B cell (primary cell): ENCODE results near the gene GPR15LG. TPM values are rescaled to one million over a fixed set of nuclear protein-coding genes. Genes with fewer than 3 reads are reported as not detected.

Experiments
- ATAC-seq: fragments of 200-7000 bp; cut with Tn5 transposase; one replicate; pipeline ENCODE4 v1.10.0; 2021; ENCODE audit warnings: low read depth, mild to moderate bottlenecking, moderate number of reproducible peaks, moderate library complexity
- CTCF ChIA-PET: fragments of 350-600 bp; sonication (Branson Sonifier 250); formaldehyde crosslinking; loops from one replicate; lab custom pipeline; 2021; ENCODE audit warnings: antibody characterized with exemption, inconsistent platforms; lab: Charles Lee
- POLR2A ChIA-PET: fragments of 350-600 bp; sonication (Branson Sonifier 250); formaldehyde crosslinking; loops from one replicate; lab custom pipeline; 2021; ENCODE audit warnings: antibody characterized with exemption; lab: Charles Lee
- DNase-seq: peaks from one replicate; pipeline ENCODE4 v3.0.0; 2013
- H2AFZ ChIP-seq: 2 replicates; pipeline ENCODE4 v1.6.1; 2012; ENCODE audit warnings: mild to moderate bottlenecking, low read depth, low read length; ENCODE audit not compliant: insufficient read depth, poor library complexity, severe bottlenecking
- H3K27ac ChIP-seq, 2 donors: 1 replicate in 1 of 2; 2 replicates in 1 of 2; pipeline ENCODE4 v1.5.1; 2012 to 2013; ENCODE audit warnings: low read length in 2 of 2, mild to moderate bottlenecking in 2 of 2, moderate library complexity in 1 of 2
- H3K27me3 ChIP-seq, 4 experiments: fragments of 200-600 bp in 1 of 4; sonication (generic) in 1 of 4; replicated peaks in 1 of 4; 1 replicate in 2 of 4; 2 replicates in 2 of 4; pipeline versions ENCODE4 v1.6.1 to v1.7.0; 2013 to 2016; ENCODE audit warnings: low read length in 3 of 4, mild to moderate bottlenecking in 2 of 4, mixed read lengths in 1 of 4, moderate library complexity in 1 of 4; ENCODE audit not compliant: insufficient read depth in 4 of 4, control insufficient read depth in 3 of 4; ENCODE audit errors: control extremely low read depth in 1 of 4
- H3K36me3 ChIP-seq, 2 experiments: replicated peaks in 1 of 2; 1 replicate in 1 of 2; 2 replicates in 1 of 2; pipeline versions ENCODE4 v1.6.1 to v1.7.1; 2013; ENCODE audit warnings: low read length in 1 of 2; ENCODE audit not compliant: insufficient read depth in 2 of 2, control insufficient read depth in 1 of 2; ENCODE audit errors: control extremely low read depth in 1 of 2, extremely low read depth in 1 of 2
- H3K4me1 ChIP-seq, 2 donors: fragments of 200-600 bp in 1 of 2; sonication (generic) in 1 of 2; 1 replicate in 1 of 2; 2 replicates in 1 of 2; pipeline versions ENCODE4 v1.5.1 to v1.6.1; 2013 to 2017; ENCODE audit warnings: low read length in 2 of 2; ENCODE audit not compliant: control insufficient read depth in 2 of 2, insufficient read depth in 2 of 2
- H3K4me2 ChIP-seq: replicated peaks from 2 replicates; pipeline ENCODE3; 2012; ENCODE audit warnings: mild to moderate bottlenecking, low read depth, low read length; ENCODE audit not compliant: poor library complexity, severe bottlenecking
- H3K4me3 ChIP-seq, 5 experiments: fragments of 200-600 bp in 1 of 5; sonication (generic) in 1 of 5; 1 replicate in 3 of 5; 2 replicates in 2 of 5; pipeline versions ENCODE4 v1.5.1 to v1.7.0; 2011 to 2016; ENCODE audit warnings: low read length in 4 of 5, mild to moderate bottlenecking in 4 of 5, low read depth in 2 of 5, control low read depth in 1 of 5, moderate library complexity in 1 of 5; ENCODE audit not compliant: insufficient read depth in 1 of 5; ENCODE audit errors: control extremely low read depth in 1 of 5, extremely low read depth in 1 of 5
- H3K79me2 ChIP-seq: fragments of 200-600 bp; sonication (generic); one replicate; pipeline ENCODE4 v1.6.0; 2016; ENCODE audit warnings: low read length; ENCODE audit not compliant: control insufficient read depth, insufficient read depth
- H3K9ac ChIP-seq: fragments of 200-600 bp; sonication (generic); 2 replicates; pipeline ENCODE4 v1.6.1; 2017; ENCODE audit warnings: mild to moderate bottlenecking, low read length, moderate library complexity
- H3K9me3 ChIP-seq, 3 donors: one replicate each; pipeline versions ENCODE4 v1.6.1 to v1.7.1; 2013; ENCODE audit warnings: low read length in 2 of 3; ENCODE audit not compliant: control insufficient read depth in 2 of 3, insufficient read depth in 1 of 3; ENCODE audit errors: control extremely low read depth in 1 of 3
- H4K20me1 ChIP-seq: 2 replicates; pipeline ENCODE4 v1.6.0; 2012; ENCODE audit warnings: mild to moderate bottlenecking, low read length; ENCODE audit not compliant: insufficient read depth, control insufficient read depth, poor library complexity, severe bottlenecking
- H3K27ac Mint-ChIP-seq: one replicate; pipeline ENCODE4 v1.8.0; 2021; ENCODE audit warnings: mixed read lengths
- H3K27me3 Mint-ChIP-seq: one replicate; pipeline ENCODE4 v1.8.0; 2021; ENCODE audit warnings: mixed read lengths
- H3K4me1 Mint-ChIP-seq: one replicate; pipeline ENCODE4 v1.8.0; 2021; ENCODE audit warnings: mixed read lengths
- H3K4me3 Mint-ChIP-seq: one replicate; pipeline ENCODE4 v1.8.0; 2021; ENCODE audit warnings: mixed read lengths
- H3K9me3 Mint-ChIP-seq: one replicate; pipeline ENCODE4 v1.8.0; 2022; ENCODE audit warnings: mixed read lengths; ENCODE audit not compliant: insufficient read depth
- CTCF ChIP-seq: fragments of 200-600 bp; IDR thresholded peaks from one replicate; pipeline ENCODE4 v1.8.0; 2022; ENCODE audit warnings: antibody characterized with exemption, mild to moderate bottlenecking
- EZH2 ChIP-seq: IDR thresholded peaks from 2 replicates; pipeline ENCODE4 v1.6.1; 2012; ENCODE audit warnings: borderline replicate concordance, low read depth, mild to moderate bottlenecking, moderate library complexity, low read length; ENCODE audit not compliant: insufficient read depth, poor library complexity, severe bottlenecking
- WGBS: methylation state at CpG from one replicate; pipeline ENCODE4 v1.1.5; 2013; ENCODE audit warnings: missing lambda C conversion rate; ENCODE audit not compliant: insufficient coverage; 5-methylcytosine and 5-hydroxymethylcytosine counted together
- intact Hi-C: fragments of 100-400 bp; cut with micrococcal nuclease; formaldehyde crosslinking; loops from one replicate; pipeline ENCODE4 v1.10.0; 2022
- polyA plus RNA-seq: library from polyadenylated mRNA; depleted of rRNA; stranded (reverse); fragments of >200 nt; gene quantifications from 2 replicates; pipeline ENCODE4 v1.2.3, GENCODE V29; 2012
- total RNA-seq, 2 donors: library from RNA; stranded (reverse); fragments of 120-200 nt in 1 of 2; gene quantifications; 1 replicate in 1 of 2; 2 replicates in 1 of 2; pipeline versions ENCODE4 v1.2.3 to v1.2.4, GENCODE V29; 2013 to 2022

Gene GPR15LG
- total and polyA plus RNA-seq, 2 donors (not counting 1 experiment from before 2014, with no cell fraction given) = not detected

GRCh38 chr10:84224411-84225028 is 50.9 kb downstream of the GPR15LG start:
- Mint-ChIP-seq H3K27ac (no peak overlapping the region), H3K4me3 (no peak overlapping the region), H3K9me3 (no peaks in the 10 kb centered on the region), H3K27me3 (peaks cover 29% of the 10 kb centered on the region), H3K4me1 (no peaks in the 10 kb centered on the region)
- TF ChIP-seq CTCF (no peak), EZH2 (no peak)
- POLR2A ChIA-PET = no interaction called here
- WGBS = 42% methylated on average over 6 of the region's 6 CpGs
- Histone ChIP-seq H3K9me3 (peaks cover 0 to 7% (median 0%) of the 10 kb centered on the region in 3 donors), H3K27ac (no peak overlapping the region), H3K79me2 (no peaks in the 10 kb centered on the region), H2AFZ (no peak overlapping the region), H3K27me3 (peaks cover 0 to 23% (median 1%) of the 10 kb centered on the region in 4 experiments), H3K4me1 (no peaks in the 10 kb centered on the region), H3K36me3 (no peaks in the 10 kb centered on the region), H4K20me1 (no peaks in the 10 kb centered on the region), H3K4me2 (no peak overlapping the region), H3K9ac (no peak overlapping the region), H3K4me3 (no peak overlapping the region)
- intact Hi-C loops = no loop called here
- no peak for ATAC-seq
- DNase-seq = no peak
- CTCF ChIA-PET = interaction anchor here (1.1 kb wide), 1 partner anchor 17 kb away, joined by 4 read pairs; no protein-coding TSS in a partner anchor

- Histone ChIP-seq H3K27me3 (peaks cover 0 to 23% (median 1%) of the 10 kb centered on the region in 4 experiments), H3K9ac (no peak within 1 kb of the TSS), H3K4me1 (no peaks in the 10 kb centered on the region), H3K9me3 (peaks cover 0 to 7% (median 0%) of the 10 kb centered on the region in 3 donors), H3K79me2 (no peaks in the 10 kb centered on the region), H3K27ac (no peak within 1 kb of the TSS), H3K36me3 (no peaks in the 10 kb centered on the region), H4K20me1 (no peaks in the 10 kb centered on the region), H3K4me3 (no peak within 1 kb of the TSS), H2AFZ (no peak within 1 kb of the TSS), H3K4me2 (no peak within 1 kb of the TSS)
- POLR2A ChIA-PET = no interaction called here
- 75% methylated on average over 4 of the region's 6 CpGs for WGBS
- H3K9me3 Mint-ChIP-seq = no peaks in the 10 kb centered on the region
- CTCF ChIA-PET = no interaction called here
- TF ChIP-seq CTCF (no peak), EZH2 (no peak)
- H3K27ac Mint-ChIP-seq = no peak within 1 kb of the TSS
- ATAC-seq (no peak), DNase-seq (no peak)
- no peak within 1 kb of the TSS for H3K4me3 Mint-ChIP-seq
- H3K27me3 Mint-ChIP-seq = peaks cover 27% of the 10 kb centered on the region
- no peaks in the 10 kb centered on the region for H3K4me1 Mint-ChIP-seq
- intact Hi-C loops = no loop called here
These were observed 52.0 kb downstream of the GPR15LG start, which contains the start of gene LRIT2 for GRCh38 chr10:84225427-84226173. Gene LRIT2 (minus strand): TSS chr10:84225544. CDS start chr10:84225520, 24 bp downstream.
